Activated T-cell treated with anti-CD3 and anti-CD28 coated beads for 4 hours (primary cell): ENCODE measurements around the gene EPC2.

Source experiments
- DNase-seq: peaks from one replicate; pipeline ENCODE4 v3.0.0-alpha.2; 2020

EPC2 gene, protein sequence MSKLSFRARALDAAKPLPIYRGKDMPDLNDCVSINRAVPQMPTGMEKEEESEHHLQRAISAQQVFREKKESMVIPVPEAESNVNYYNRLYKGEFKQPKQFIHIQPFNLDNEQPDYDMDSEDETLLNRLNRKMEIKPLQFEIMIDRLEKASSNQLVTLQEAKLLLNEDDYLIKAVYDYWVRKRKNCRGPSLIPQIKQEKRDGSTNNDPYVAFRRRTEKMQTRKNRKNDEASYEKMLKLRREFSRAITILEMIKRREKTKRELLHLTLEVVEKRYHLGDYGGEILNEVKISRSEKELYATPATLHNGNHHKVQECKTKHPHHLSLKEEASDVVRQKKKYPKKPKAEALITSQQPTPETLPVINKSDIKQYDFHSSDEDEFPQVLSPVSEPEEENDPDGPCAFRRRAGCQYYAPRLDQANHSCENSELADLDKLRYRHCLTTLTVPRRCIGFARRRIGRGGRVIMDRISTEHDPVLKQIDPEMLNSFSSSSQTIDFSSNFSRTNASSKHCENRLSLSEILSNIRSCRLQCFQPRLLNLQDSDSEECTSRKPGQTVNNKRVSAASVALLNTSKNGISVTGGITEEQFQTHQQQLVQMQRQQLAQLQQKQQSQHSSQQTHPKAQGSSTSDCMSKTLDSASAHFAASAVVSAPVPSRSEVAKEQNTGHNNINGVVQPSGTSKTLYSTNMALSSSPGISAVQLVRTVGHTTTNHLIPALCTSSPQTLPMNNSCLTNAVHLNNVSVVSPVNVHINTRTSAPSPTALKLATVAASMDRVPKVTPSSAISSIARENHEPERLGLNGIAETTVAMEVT

DNA sequence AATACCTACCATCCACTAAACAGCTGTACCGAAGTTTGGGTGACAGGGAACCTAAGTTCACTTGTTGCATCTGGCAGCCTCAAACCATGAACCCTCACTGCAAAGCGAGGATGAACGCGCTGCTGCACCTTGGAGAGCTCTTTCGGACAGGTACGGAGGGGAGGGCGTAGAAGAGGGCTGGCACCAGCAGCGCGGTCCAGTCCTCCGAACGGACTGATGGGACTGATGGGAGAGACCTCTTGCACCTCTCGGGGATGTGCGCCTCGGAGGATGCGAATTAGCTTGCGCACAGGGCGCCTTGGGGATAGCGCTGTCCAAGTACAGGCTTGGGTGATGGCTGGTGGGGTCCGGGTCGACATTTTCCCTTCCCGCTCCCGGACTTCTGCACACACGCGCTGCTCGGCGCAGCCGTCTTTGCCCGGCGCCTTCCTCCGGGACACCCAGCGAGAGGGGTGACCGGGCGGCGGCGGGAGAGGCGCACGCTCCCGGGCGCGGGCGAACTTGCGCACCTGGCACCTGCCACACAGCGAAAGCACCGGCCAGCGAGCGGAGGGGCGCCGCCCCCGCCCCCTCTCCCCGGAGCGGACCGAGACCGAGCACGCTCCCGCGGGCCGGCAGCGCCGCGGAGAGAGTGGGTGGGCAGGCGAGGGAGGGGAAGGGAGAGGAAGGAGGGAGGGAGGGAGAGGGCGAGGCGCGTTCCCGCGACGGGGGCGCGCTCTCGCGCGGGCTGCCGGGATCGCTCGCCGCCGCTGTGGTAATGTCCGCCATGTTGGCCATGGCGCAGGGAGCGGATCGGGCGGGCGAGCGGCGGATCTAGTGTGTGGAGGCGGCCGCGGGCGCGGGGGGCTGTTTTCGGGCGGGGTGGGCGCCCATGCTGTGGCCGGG lies at the start of gene EPC2:
Gene EPC2, plus strand, starts transcription at position 754 of the 885 bp plus-strand sequence. CDS start 267 bp downstream, outside the sequence.
- DNase-seq: peak; percentile 83

DNA sequence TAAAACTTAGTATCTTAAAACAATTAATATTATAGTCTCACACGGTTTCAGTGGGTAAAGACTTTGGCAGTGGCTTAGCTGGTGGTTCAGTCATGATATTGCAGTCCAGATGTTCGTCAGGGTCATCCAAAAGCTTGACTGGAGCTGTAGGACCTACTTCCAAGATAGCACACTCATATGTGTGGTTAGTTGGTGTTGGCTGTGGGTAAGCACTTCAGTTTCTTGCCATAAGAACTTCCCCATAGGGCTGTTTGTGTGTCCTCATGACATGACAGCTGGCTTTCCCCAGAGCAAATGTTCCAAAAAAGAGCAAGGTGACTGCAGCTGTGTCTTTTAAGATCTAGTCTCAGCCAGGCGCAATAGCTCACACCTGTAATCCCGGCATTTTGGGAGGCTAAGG lies 48.5 kb upstream of the EPC2 start:
- no peak for DNase-seq

DNA sequence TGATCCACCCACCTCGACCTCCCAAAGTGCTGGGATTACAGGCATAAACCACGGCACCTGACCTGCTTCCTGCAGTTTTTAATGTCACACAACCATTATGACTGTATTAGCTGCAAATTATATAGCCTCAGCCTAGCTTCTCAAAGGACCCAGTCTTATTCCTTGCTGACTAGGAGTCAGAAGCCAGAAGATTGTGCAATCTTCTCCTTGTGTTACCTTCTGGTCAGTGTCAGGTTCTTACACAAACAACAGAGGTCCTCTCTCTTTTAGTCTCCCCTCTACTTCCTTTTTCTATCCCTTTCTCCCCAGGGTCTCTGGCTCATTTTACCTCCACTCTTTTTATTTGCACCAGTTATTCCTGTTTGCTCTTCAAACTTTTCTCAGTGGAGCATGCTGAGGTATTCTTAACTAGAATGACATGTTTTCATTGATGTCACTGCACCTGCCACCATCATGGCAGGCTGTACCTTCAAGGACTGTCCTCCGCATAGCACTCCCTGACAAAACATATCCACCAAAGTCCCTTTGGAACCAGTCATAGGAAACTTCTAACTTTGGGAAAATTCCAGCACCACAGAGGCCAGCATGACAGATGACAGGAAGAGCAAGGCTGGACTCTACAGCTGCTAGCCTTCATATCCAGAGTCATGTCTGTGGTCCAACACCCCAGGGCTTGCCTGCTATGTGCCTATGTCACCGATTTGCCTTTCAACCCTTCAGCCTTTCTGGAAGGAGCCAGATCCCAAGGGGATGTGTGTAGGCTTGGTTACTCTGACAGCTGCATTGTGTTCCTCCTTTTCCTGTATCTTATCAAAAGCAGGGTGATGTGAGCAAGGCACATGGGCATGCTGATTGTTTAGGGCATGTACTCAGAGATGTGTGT lies 45.2 kb upstream of the EPC2 start:
- DNase-seq: no peak

DNA sequence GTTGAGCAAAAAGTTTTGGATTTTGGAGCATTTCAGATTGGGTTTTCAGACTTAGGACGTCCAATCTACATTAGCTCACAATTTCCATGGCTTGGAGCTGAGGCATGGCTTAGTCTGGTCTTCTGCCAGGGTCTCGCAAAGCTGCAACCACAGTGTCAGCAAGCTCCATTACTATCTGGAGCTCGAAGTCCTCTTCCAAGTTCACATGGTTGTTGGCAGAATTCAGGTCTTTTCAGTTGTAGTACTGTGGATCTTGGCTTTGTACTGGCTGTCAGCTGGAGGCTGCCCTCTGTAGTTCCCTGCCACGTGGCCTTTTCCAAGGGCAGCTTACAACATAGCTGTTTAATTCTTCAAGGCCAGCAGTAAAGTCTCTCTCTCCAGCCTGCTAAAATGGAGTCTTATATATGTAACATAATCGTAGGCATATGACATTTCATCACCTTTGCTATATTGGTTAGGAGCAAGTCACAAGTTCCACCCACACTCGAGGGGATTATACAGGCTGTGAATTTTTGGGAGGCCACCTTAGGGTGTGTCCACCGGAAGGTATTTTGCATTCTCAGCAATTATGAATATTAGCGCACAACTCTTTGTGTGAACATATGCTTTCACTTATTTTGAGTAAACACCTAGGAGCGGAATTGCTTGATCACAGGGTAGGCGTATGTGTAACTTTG lies 41.5 kb upstream of the EPC2 start:
- no peak for DNase-seq

DNA sequence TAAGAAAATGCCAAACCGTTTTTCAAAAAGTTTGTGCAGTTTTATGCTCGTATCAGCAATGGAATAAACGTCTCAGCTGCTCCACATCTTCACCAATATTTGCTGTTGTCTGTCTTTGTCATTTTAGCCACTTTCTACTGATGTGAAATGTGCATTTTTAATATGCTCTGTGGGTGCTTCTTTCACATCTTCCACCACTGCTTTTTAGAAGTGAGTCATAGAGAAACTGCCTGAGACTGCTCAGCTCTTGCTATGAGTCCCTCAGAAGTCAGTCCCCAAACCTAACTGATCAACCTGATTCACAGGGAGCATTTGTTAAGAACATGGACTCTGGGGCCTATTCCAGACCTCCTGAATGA lies 41.0 kb upstream of the EPC2 start:
- DNase-seq: no peak

DNA sequence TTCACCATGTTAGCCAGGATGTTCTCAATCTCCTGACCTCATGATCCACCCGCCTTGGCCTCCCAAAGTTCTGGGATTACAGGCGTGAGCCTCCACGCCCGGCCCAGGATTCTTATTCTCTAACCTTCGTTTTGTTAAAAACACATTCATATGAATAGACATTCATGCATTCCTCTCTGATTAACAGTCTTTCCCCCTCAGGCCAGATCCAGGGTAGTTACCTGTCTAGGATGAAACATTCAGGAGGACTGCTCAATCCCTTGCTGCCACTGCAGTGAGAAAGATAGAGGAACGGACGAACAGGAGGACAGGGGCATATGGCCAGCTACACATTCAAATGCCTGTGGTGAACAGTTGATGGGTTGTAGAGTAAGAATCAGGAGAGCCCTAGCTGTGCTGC lies 39.6 kb upstream of the EPC2 start:
- no peak for DNase-seq

DNA sequence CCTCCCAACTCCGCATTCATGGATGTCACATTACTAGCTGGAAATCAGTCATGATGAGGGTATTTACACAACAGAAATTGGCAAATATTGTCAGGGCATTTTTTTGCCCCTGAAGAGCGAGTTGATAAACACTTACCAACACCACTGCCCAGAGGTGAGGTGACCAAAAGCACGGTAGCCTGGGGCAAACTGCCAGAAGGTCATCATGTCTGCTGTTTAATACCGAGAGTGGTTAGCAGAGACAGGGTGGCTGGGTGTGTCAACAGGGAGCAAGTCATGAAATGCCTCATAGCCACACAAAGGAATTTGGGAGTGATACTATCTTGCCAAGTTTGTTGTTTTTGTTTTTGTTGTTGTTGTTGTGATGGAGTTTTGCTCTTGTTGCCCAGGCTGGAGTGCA lies 37.0 kb upstream of the EPC2 start:
- no peak for DNase-seq

DNA sequence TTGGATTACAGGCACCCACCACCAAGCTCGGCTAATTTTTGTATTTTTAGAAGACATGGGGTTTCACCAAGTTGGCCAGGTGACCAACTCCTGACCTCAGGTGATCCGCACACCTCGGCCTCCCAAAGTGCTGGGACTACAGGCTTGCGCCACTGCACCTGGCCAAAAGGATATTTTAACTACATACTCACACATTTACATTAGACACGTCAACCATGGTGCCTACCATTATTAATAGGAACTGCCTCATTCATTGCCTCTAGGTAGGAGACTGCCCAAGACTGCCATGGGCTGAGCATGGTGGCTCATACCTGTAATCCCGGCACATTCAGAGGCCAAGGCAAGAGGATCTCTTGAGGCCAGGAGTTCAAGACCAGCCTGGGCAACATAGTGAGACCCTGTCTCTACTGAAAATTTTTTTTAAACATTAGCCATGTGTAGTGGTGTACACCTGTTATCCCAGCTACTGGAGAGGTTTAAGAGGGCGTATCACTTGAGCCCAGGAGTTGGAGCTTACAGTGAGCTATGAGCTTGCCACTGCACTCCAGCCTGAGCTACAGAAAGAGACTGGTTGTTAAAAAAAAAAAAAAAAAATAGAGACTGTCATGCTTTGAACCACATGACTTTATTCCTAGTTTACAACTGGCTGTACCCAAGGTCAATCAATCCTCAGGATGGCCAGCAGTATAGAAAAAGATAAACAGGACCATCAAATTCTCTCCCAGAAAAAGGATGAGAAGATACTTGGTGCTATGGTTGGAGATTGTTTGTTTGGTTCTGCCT lies 31.1 kb upstream of the EPC2 start:
- DNase-seq: no peak

DNA sequence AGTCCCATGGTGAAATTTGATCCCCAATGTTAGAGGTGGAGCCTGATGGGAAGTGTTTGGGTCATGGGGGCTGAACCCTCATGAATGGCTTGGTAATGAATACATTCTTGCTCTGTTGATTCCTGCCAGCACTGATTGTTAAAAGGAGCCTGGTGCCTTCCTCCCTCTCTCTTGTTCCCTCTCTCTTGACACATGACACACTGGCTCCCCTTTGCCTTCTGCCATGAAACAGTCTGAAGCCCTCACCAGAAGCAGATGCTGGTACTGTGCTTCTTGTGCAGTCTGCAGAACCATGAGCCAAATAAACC lies 30.6 kb upstream of the EPC2 start:
- DNase-seq: no peak

DNA sequence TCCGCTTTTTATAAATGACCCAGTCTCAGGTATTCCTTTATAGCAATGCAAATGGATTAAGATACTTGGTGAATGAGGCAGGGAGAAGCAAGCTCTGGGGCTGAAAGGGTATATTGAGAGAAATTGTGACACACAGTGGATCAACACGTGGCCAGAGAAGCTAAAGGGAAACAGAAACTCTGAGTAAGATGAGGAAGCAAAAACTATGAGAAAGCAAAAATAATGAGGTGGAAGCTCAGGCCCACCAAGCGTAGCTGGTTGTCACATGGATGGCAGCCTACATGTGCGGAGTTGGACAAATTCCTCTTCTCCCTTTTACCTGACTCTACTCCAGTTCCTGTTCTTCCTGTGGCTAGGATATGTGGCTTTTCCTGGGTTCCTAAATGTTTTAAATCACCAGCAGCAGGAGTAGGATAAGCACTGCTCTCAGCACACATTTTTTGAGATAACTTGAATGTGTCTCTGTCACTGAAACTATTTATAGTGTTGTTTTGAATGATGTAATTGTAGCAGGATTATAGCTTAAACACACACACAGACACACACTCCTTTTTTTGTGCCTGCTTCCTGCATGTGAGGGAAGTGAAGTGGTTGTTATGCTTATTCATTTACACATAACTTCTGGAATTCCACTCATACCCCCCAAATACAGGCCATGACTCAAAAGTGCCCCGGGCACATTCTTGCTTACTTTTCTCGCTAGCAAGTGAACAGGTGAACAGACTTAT lies 30.1 kb upstream of the EPC2 start:
- DNase-seq: no peak

DNA sequence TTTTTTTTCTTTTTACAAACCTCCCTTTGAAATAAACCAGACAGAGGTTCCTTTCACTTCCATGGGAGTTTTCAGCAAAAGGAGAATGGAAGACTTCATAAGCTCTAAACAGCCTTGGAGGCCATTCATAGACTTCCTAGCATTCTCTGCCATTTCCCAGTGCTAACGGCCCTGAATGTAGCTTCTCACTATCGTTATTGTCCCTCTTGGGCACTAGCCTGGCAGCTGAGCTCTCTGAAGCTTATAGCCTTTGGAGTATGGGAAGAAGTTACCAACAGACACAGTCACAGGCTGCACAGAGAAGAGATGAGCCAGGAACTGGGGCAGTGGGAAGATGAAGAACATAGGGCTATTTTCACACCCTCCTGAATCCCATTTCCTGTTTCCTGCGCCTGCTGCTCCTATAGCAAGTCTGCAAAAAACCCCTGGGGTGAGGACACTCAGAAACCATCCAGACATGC lies 29.1 kb upstream of the EPC2 start:
- DNase-seq: no peak

DNA sequence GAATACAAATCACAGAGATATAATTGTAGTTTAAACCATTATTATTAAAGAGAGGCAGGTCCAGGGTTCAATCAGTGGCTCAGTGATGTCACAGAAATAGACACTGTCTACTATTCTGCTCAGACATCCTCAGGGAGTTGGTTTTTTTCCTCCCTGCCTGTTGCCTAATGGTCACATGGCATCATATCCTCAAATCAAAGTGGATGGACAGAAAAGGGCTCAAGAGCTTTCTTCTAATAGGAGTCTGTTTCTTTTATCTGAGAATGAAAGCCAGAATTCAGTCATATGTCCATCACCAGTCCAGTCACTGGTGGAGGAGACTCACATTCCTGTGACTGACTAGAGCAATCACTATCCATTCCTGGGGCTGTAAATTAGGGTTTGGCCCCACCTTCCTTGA lies 27.9 kb upstream of the EPC2 start:
- DNase-seq: no peak

DNA sequence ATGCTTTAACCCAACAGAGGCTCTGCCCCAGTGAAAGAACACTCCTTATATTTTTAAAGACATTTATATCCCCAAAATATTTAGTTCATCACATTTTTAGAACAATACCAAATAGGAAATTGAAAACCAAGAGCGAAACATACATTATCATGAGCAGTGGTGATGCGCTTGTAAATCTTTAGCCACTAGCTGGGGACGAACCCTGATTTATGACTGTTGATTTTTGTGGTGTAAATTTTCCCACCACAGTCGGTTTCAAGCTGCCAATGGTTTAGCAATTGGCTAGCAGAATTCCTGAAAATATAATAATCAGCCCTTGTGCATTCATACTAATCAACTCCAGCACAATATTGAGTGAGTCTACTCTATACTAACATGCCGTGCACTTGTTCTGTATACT lies 27.3 kb upstream of the EPC2 start:
- no peak for DNase-seq

DNA sequence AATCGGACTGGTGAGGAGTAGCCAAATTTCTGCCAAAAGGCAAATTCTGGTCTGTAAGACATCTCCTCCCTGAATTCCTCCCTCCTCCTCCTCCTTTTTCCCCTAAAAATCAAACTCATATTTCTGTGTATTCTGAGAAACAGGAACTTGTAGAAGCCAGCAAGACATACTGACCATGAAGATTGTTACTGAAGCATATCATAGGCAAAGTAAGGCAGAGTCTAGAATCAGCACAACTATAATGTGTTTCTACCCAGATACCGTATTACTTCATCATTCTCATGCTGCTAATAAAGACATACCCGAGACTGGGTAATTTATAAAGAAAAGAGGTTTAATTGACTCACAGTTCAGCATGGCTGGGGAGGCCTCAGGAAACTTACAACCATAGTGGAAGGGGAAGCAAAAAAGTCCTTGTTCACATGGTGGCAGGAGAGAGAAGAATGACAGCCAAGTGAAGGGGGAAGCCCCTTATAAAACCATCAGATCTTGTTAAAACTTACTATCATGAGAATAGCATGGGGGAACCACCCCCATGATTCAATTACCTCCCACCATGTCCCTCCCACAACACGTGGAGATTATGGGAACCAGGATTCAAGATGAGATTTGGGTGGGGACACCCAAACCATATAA lies 24.9 kb upstream of the EPC2 start:
- DNase-seq: no peak

DNA sequence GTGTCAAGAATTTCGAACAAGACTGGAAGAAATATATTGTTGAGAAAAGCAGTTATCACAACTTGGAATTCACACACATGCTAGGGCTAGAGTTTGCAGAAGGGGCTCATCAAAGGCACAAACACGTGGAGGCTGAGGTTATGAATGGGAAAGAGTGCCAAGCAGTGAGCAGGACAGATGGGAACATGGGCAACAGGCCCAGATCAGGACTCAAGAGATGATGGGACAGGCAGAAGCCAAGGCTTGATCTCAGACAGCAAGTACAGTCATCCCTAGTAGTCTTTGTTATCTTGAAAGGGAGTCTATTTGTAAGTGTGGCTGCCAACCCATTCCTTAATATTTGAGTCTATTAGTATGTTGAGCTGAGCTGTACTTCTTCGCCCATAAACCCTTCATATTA lies 22.2 kb upstream of the EPC2 start:
- DNase-seq: no peak

DNA sequence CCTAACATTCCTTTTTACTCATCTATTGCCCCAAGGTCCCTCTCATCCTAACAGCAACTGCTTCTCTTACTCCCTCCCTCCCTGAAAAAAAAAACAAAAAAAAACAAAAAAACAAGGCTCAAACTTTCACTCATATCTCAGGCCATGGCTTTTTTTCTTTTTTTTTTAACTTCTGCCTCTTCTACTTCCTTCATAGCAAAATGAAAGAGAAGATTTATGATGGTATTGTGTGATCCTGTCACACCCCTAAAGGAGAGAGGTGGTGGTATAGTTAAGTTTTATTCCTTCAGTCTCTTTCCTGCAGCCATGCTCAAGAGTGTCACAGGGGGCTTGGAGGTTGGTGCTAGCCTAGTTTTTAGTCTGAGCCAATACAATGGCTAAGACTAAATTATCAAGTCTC lies 21.5 kb upstream of the EPC2 start:
- DNase-seq: no peak

DNA sequence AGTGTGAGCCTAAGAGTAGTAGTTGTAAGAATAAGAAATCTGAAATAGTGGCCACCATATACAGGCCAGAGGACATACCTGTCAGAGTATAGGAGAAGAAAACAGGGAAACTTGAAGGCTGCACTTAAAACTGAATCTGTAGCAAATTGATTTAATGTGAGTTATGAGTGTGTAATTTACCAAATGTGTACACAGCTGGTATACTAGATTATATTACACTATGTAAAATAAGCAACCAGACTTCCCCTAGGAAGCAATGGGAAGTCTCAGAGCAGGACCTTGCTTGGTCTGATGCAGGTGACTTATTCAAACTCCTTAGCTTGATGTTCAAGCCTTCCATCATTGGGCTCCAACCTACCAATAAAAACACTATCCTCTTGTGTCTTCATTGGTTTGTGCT lies 17.3 kb upstream of the EPC2 start:
- no peak for DNase-seq

DNA sequence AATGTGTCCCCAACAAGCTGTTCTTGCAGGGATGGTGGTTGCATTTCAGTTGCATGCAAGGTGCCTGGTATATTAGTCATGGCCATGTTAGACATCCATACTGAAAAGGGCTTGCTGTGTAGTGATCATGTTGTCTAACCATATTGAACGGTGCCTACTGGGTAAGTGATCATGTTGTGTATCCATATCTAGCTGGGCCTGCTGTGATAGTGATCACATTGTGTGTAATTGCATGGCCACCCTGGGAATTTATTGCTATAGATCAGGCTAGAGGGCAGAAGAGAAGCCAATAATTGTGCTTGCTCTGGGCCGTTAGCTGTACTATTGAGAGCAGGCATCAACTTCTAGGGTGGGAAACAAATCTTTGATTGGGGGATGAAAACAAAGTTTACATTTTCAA lies 9.8 kb upstream of the EPC2 start:
- DNase-seq: no peak

DNA sequence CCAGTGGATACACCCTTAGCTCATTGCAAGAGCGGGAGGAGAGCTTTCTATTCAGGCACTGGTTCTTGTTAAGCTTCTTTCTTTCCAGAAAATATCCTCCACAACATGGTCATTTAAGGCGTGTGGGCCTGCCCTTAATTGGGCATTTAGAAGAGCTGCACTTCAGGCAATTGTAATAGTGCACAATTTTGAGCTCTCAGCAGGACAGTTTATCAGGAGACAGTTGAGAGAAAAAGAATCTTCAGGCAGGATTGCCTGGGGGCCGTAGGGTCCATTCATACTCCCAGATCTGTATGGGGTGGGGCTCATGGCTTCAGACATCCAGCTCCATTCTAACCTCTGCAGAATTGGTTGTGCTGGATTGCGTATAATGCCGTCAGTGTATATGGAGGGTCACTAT lies 6.0 kb upstream of the EPC2 start:
- no peak for DNase-seq

DNA sequence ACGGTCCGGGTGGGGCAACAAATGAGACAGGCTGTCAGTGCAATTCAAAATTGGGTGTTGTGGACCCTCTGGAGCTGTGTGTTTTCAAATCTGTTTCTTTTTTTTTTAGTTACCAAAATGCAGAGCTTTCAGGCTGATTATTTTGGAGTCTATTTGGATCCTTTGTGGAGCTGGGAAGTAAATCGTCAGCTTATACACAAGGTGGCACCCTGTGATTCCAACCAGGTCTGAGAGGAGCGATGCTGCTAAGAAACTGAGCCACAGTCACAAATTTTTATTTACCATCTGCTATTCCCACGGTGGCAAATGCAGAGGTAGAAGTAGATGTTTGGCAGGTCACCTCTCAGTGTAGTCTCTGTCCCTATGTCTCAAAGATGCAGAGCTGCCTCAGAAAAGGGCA lies 3.8 kb upstream of the EPC2 start:
- DNase-seq: no peak
